Stimulated activated CD8-positive, alpha-beta memory T cell treated with anti-CD3 and anti-CD28 coated beads, Interleukin-15, amount 100 ng/mL, for 1 hour (primary cell): ENCODE results near the gene CHRD.

ENCODE experiments used
- DNase-seq: peaks from one replicate; pipeline ENCODE4 v3.0.0-alpha.2; 2020; ENCODE audit warnings: low read depth

Gene CHRD

GRCh38 chr3:184382326-184383032 lies 2.6 kb downstream of the CHRD start:
- DNase-seq: no peak

- no peak for DNase-seq
Observed at GRCh38 chr3:184383033-184383740, 3.3 kb downstream of the CHRD start.

DNA sequence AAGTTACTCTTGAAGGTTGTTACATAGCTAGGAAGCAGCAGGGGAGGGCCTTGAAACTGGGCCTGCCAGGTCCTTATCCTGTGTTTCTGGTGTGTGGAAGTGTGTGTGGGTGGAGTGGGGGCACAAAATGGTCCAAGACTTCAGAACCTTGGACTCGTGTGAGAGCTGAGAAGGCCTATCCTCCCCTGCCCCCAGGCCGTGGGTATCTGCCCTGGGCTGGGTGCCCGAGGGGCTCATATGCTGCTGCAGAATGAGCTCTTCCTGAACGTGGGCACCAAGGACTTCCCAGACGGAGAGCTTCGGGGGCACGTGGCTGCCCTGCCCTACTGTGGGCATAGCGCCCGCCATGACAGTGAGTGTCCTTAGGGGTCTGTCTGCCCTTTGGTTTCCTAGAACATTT lies 4.5 kb downstream of the CHRD start:
- no peak for DNase-seq

GRCh38 chr3:184384856-184385422 lies 5.1 kb downstream of the CHRD start:
- DNase-seq: no peak

GRCh38 chr3:184386047-184386806 lies 6.4 kb downstream of the CHRD start:
- DNase-seq: no peak

GRCh38 chr3:184387174-184387714 lies 7.4 kb downstream of the CHRD start:
- no peak for DNase-seq

DNA sequence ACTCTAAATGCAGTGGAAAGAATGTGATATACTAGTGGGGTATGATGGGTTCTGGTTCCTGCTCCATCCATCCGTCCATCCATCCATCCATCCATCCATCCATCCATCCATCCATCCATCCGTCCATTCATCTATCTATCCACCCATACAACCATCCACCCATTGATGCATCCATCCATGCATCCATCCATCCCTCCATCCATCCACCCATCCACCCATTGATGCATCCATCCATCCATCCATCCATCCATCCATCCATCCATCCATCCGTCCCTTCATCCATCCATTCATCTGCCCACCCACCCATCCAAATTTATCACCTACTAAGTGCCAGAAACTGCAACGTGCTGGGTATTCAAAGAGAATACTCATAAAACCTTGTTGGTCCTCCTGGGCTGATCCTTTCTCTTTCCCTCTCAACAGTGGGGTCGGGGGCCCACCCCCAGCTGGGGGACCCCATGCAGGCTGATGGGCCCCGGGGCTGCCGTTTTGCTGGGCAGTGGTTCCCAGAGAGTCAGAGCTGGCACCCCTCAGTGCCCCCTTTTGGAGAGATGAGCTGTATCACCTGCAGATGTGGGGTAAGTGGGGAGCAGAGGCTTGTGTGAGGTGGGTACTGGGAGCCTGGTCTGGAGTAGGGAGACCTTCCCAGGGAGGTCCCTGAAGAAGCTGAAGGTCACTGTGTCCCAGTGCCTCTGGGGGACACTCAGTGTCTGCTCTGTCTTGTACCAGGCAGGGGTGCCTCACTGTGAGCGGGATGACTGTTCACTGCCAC lies 8.5 kb downstream of the CHRD start:
- no peak for DNase-seq

DNA sequence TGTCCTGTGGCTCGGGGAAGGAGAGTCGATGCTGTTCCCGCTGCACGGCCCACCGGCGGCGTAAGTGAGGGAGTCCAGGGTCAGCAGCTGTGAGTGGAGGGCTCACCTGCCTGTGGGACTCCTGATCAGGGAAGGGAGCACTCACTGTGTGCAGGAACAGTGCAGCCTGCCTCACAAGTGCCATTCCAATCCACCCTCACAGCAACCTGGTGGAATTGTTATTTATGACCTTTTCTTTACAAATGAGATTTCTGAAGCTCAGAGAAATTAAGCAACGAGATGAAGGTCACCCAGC lies 9.0 kb downstream of the CHRD start:
- DNase-seq: no peak

DNA sequence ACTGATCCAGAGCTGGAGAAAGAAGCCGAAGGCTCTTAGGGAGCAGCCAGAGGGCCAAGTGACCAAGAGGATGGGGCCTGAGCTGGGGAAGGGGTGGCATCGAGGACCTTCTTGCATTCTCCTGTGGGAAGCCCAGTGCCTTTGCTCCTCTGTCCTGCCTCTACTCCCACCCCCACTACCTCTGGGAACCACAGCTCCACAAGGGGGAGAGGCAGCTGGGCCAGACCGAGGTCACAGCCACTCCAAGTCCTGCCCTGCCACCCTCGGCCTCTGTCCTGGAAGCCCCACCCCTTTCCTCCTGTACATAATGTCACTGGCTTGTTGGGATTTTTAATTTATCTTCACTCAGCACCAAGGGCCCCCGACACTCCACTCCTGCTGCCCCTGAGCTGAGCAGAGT lies 9.5 kb downstream of the CHRD start:
- DNase-seq: no peak

- DNase-seq: no peak
Observed at GRCh38 chr3:184389935-184390528, 10.2 kb downstream of the CHRD start.

DNA sequence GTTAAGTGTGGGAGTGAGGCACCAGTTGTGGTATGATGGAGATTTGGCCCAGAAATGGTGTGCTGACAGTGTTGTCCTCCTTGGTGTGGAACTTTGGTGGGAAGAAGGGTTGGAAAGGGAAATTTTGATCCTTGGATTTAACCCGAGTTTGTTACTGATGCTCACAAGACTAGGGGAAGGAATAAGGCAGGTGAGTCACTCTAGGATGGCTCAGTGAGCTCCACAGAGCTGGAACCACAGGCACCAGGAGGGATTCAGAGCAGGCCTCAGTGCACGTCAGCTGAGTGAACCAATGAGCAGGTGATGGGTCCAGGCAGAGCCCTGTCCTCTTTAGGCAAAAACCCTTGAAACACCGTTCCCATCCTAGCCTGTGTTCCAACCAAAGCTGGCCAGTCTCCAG lies 11.4 kb downstream of the CHRD start:
- DNase-seq: no peak

DNA sequence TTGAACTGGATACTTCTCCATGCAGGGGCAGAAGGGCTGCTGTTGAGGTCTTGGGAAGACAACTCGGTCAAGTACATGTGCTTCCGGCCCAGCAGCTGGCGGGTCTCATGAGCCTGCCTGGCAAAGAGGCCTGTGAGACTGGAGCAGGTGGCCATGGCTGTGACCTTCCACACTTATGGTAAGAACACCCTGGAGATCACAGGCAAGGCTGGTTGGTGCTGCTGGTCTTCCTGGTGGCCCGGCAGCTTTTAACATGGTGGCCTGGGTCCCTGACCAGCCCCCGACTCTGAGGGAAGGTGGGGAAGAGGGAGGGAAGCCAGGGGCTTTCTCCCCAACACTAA lies 15.4 kb downstream of the CHRD start:
- no peak for DNase-seq

GRCh38 chr3:184399410-184399809 lies 19.6 kb downstream of the CHRD start:
- DNase-seq: no peak

DNA sequence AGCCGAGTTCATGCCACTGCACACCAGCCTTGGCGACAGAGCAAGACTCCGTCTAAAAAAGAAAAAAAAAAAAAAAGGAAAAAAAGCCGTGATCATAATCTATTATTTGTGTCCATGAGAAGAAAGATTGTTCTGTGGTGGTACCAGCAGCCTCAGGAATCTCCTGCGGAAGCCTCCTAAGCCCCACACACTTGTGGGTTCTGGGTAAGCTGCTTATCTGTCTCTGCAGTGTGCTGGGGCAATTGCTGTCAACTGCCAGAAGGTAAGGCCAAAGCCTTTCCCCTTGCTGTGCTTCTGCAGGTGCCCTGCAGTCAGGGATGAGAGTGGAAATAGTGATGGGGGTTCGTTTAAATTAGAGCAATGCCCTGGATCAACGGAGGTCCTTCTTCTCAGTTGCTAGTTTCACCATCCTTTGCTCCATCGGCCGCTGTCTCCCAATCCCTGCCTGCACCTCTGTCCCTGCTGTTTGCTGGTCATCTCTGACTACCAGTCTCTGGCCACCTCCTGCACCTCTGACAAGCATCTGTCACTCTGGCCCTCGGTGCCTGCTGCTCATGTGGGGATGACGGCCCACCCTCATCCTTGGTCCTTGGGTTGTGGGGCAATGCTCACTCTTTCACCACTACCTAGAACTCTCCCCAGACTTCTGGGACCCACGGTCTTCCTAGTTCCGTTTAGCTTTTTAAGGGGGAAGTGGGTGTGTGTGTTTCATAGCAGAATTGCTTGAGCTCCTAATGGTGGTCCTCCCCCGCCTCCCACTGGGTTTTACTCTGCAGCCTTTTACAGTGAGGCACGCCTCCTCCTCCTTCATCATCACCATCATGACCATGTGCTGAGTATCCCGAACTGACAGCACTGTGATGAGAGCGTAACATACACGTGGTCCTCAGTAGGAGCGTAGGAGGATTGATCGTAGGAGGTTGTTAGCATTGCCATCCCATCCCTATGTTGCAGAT lies 25.5 kb downstream of the CHRD start:
- DNase-seq: no peak

GRCh38 chr3:184409331-184409926 lies 29.6 kb downstream of the CHRD start:
- no peak for DNase-seq

GRCh38 chr3:184409946-184410500 lies 30.2 kb downstream of the CHRD start:
- DNase-seq: no peak

DNA sequence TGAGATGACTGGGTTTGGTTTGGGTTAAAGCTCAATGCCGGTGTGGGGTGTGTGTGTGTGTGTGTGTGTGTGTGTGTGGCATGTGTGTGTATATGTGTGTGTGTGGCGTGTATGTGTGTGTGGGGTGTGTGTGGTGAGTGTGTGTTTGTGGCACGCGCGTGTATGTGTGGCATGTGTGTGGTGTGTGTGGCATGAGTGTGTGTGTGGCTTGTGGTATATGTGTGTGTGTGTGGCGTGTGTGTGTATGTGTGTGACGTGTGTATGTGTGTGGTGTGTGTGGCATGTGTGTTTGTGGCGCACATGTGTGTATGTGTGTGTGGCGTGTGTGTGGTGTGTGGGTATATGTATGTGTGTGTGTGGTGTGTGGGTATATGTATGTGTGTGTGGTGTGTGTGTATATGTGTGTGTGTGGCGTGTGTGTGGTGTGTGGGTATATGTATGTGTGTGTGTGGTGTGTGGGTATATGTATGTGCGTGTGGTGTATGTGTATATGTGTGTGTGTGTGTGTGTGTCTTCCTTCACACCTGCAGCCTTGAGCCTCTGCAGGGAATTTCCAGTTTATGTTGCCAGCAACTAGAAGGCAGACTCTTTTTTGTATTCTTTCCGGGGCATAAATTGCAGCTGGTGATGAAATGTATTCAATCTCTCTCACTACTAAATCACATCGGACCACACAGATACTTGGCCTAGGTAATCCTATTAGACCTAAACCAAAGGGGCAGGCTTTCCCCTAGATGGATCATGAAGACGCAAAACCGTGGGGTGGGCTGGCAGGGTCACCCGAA lies 34.8 kb downstream of the CHRD start:
- no peak for DNase-seq

DNA sequence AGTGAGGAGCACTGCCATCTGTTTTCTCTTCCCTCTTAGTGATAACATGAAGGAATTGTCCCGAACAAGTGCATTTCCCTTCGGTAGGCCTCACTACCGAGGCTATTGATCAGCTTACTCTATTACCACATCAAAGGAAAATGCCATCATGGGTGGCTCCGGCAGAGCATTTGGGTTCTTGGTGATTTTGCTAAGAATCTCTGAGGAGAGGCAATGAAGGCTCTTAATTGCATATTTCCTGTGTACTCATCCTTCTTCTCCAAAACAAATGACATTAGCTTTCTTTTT lies 35.3 kb downstream of the CHRD start:
- DNase-seq: no peak
